CD4-positive, alpha-beta T cell treated with Interferon gamma for 1 hour (primary cell): ENCODE measurements around the gene DGKB.

Source experiments
- DNase-seq: peaks from one replicate; pipeline ENCODE4 v3.0.0-alpha.2; 2020

Gene DGKB

GRCh38 chr7:14751461-14751860, 151.1 kb downstream of the DGKB start:
- DNase-seq, result no peak

GRCh38 chr7:14748461-14748860, 154.1 kb downstream of the DGKB start:
- DNase-seq, result no peak

GRCh38 chr7:14747701-14748100, 154.8 kb downstream of the DGKB start:
- no peak for DNase-seq

GRCh38 chr7:14745076-14745475, 157.5 kb downstream of the DGKB start:
- no peak for DNase-seq

GRCh38 chr7:14740606-14741005, 161.9 kb downstream of the DGKB start:
- DNase-seq, result no peak

- DNase-seq, result no peak
Measured at GRCh38 chr7:14739841-14740185, 162.7 kb downstream of the DGKB start.

GRCh38 chr7:14739168-14739840, 163.2 kb downstream of the DGKB start:
- no peak for DNase-seq

- DNase-seq, result no peak
Measured at GRCh38 chr7:14738086-14738485, 164.5 kb downstream of the DGKB start.

- DNase-seq, result no peak
Measured at GRCh38 chr7:14734839-14735321, 167.7 kb downstream of the DGKB start.

GRCh38 chr7:14720785-14721184, 181.8 kb downstream of the DGKB start:
- no peak for DNase-seq

GRCh38 chr7:14717816-14718215, 184.7 kb downstream of the DGKB start:
- DNase-seq, result no peak

- no peak for DNase-seq
Measured at GRCh38 chr7:14717169-14717568, 185.4 kb downstream of the DGKB start.

- DNase-seq, result no peak
Measured at GRCh38 chr7:14714161-14714728, 188.3 kb downstream of the DGKB start.

- no peak for DNase-seq
Measured at GRCh38 chr7:14698239-14698638, 204.3 kb downstream of the DGKB start.

GRCh38 chr7:14697684-14698083, 204.9 kb downstream of the DGKB start:
- DNase-seq, result no peak

- DNase-seq, result no peak
Measured at GRCh38 chr7:14691597-14692203, 210.9 kb downstream of the DGKB start.

GRCh38 chr7:14691034-14691433, 211.5 kb downstream of the DGKB start:
- no peak for DNase-seq

GRCh38 chr7:14690486-14690885, 212.1 kb downstream of the DGKB start:
- no peak for DNase-seq

GRCh38 chr7:14690075-14690474, 212.5 kb downstream of the DGKB start:
- DNase-seq, result no peak

- DNase-seq, result no peak
Measured at GRCh38 chr7:14688208-14688607, 214.3 kb downstream of the DGKB start.

GRCh38 chr7:14687777-14688176, 214.8 kb downstream of the DGKB start:
- no peak for DNase-seq

- no peak for DNase-seq
Measured at GRCh38 chr7:14687241-14687640, 215.3 kb downstream of the DGKB start.

GRCh38 chr7:14685167-14685566, 217.4 kb downstream of the DGKB start:
- DNase-seq, result no peak

GRCh38 chr7:14682910-14683465, 219.6 kb downstream of the DGKB start:
- DNase-seq, result no peak
